Activated naive CD8-positive, alpha-beta T cell (primary cell): ENCODE data around the gene LRRC19.

Source experiments
- H3K27ac Mint-ChIP-seq: one replicate; pipeline ENCODE4 v1.8.0; 2021; ENCODE audit warnings: mixed read lengths
- H3K27me3 Mint-ChIP-seq: one replicate; pipeline ENCODE4 v1.8.0; 2021; ENCODE audit warnings: mixed read lengths
- H3K36me3 Mint-ChIP-seq: one replicate; pipeline ENCODE4 v1.8.0; 2021; ENCODE audit warnings: mixed read lengths
- H3K4me1 Mint-ChIP-seq: one replicate; pipeline ENCODE4 v1.8.0; 2021; ENCODE audit warnings: low read depth, mixed read lengths
- H3K4me3 Mint-ChIP-seq: one replicate; pipeline ENCODE4 v1.8.0; 2021; ENCODE audit warnings: mild to moderate bottlenecking, mixed read lengths
- H3K9me3 Mint-ChIP-seq: one replicate; pipeline ENCODE4 v1.8.0; 2021; ENCODE audit warnings: low read depth, mixed read lengths

LRRC19 gene

GRCh38 chr9:26946753-26947727 lies 58.4 kb downstream of the LRRC19 start, which contains the start of gene PLAA:
Gene PLAA, minus strand, starts transcription at chr9:26947242. Its CDS starts 197 bp downstream, at chr9:26947045.
- Mint-ChIP-seq H3K27ac (peak within 1 kb of the TSS; percentile 99), H3K9me3 (no peaks in the 10 kb centered on the region), H3K4me3 (peak within 1 kb of the TSS; percentile 95), H3K36me3 (peaks cover 6% of the 10 kb centered on the region), H3K4me1 (peaks cover 41% of the 10 kb centered on the region), H3K27me3 (peaks cover 3% of the 10 kb centered on the region)

- Mint-ChIP-seq H3K9me3 (no peaks in the 10 kb centered on the region), H3K27ac (peak overlapping the region; percentile 99), H3K4me1 (peaks cover 52% of the 10 kb centered on the region), H3K36me3 (peaks cover 6% of the 10 kb centered on the region), H3K4me3 (peak overlapping the region; percentile 95), H3K27me3 (peaks cover 3% of the 10 kb centered on the region)
Measured at GRCh38 chr9:26945591-26945990, 59.9 kb downstream of the LRRC19 start.
